OCI-LY3 (cell line): ENCODE measurements around the gene DHDH.

Experiments used
- H2AFZ ChIP-seq: fragments of 200-600, 300-600 bp; shearing (Covaris generic); 2 replicates; pipeline ENCODE4 v1.6.0; 2014; ENCODE audit warnings: antibody characterized with exemption, low read depth, low read length
- H3K27ac ChIP-seq: fragments of 200-600, 300-600 bp; sonication (generic); 2 replicates; pipeline ENCODE4 v1.5.1; 2014; ENCODE audit warnings: mild to moderate bottlenecking, low read length, moderate library complexity, mixed read lengths
- H3K27me3 ChIP-seq: fragments of 200-600, 300-600 bp; sonication (generic); 2 replicates; pipeline ENCODE4 v1.6.1; 2014; ENCODE audit warnings: low read depth, low read length, mixed read lengths
- H3K36me3 ChIP-seq: fragments of 200-600, 300-600 bp; sonication (generic); replicated peaks from 2 replicates; pipeline ENCODE3; 2014; ENCODE audit warnings: low read depth, low read length, mixed read lengths
- H3K4me1 ChIP-seq: fragments of 300-600, 200-600 bp; sonication (generic); 2 replicates; pipeline ENCODE4 v1.6.1; 2014; ENCODE audit warnings: low read length, mixed read lengths
- H3K4me2 ChIP-seq: fragments of 200-600, 300-600 bp; sonication (generic); 2 replicates; pipeline ENCODE4 v1.6.1; 2014; ENCODE audit warnings: low read length, mixed read lengths
- H3K4me3 ChIP-seq: fragments of 300-600, 200-600 bp; sonication (generic); 2 replicates; pipeline ENCODE4 v1.5.1; 2014; ENCODE audit warnings: antibody characterized with exemption, mild to moderate bottlenecking, low read length, moderate library complexity
- H3K79me2 ChIP-seq: fragments of 300-600, 200-600 bp; shearing (Covaris generic); 2 replicates; pipeline ENCODE4 v1.6.1; 2014; ENCODE audit warnings: mild to moderate bottlenecking, low read length, mixed read lengths
- H3K9ac ChIP-seq: fragments of 300-600, 200-600 bp; shearing (Covaris generic); 2 replicates; pipeline ENCODE4 v1.6.0; 2014; ENCODE audit warnings: mild to moderate bottlenecking, low read length, moderate library complexity
- H3K9me3 ChIP-seq: fragments of 200-600, 300-600 bp; shearing (Covaris generic); 2 replicates; pipeline ENCODE4 v1.6.1; 2014; ENCODE audit warnings: low read length, mixed read lengths; ENCODE audit not compliant: insufficient read depth
- H4K20me1 ChIP-seq: fragments of 200-600, 300-600 bp; sonication (generic); 2 replicates; pipeline ENCODE4 v1.6.1; 2016; ENCODE audit warnings: low read length, mixed read lengths; ENCODE audit not compliant: insufficient read depth
- CTCF ChIP-seq: fragments of 200-600, 300-600 bp; sonication (generic); IDR thresholded peaks from 2 replicates; pipeline ENCODE4 v1.5.1; 2014; ENCODE audit warnings: antibody characterized with exemption, low read length, low read depth
- EZH2phosphoT487 ChIP-seq: fragments of 200-600 bp; shearing (Covaris generic); IDR thresholded peaks from 2 replicates; pipeline ENCODE4 v1.6.1; 2018; ENCODE audit warnings: antibody characterized with exemption, mixed run types, low read depth

The DHDH gene

DNA sequence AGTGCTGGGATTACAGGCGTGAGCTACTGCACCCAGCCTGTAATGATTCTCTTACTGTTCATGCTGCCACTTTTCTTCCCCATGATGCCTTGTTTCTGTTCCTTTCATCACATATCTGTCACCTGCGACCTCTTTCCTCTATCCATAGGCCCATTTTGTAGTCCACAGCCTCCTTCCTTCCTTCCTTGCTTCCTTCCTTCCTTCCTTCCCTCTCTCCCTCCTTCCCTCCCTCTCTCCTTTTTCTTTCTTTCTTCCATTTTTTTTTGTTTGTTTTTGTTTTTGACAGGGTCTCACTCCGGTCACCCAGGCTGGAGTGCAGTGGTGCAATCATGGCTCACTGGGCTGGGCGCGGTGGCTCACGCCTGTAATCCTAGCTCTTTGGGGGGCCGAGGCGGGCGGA, 55.4 kb downstream of the DHDH start:
- peaks cover 27% of the 10 kb centered on the region for H3K36me3 ChIP-seq
- H3K79me2 ChIP-seq = peaks cover 23% of the 10 kb centered on the region
- H3K9me3 ChIP-seq = no peaks in the 10 kb centered on the region
- H3K27ac ChIP-seq = no peak overlapping the region
- no peak overlapping the region for H2AFZ ChIP-seq
- peaks cover 7% of the 10 kb centered on the region for H3K4me1 ChIP-seq
- no peak overlapping the region for H3K4me3 ChIP-seq
- TF ChIP-seq CTCF = no peak
- TF ChIP-seq EZH2phosphoT487 = no peak
- H3K9ac ChIP-seq = no peak overlapping the region
- H4K20me1 ChIP-seq = peaks cover 6% of the 10 kb centered on the region; the same call in 1 of the 2 replicates
- no peak overlapping the region for H3K4me2 ChIP-seq
- no peaks in the 10 kb centered on the region for H3K27me3 ChIP-seq

DNA sequence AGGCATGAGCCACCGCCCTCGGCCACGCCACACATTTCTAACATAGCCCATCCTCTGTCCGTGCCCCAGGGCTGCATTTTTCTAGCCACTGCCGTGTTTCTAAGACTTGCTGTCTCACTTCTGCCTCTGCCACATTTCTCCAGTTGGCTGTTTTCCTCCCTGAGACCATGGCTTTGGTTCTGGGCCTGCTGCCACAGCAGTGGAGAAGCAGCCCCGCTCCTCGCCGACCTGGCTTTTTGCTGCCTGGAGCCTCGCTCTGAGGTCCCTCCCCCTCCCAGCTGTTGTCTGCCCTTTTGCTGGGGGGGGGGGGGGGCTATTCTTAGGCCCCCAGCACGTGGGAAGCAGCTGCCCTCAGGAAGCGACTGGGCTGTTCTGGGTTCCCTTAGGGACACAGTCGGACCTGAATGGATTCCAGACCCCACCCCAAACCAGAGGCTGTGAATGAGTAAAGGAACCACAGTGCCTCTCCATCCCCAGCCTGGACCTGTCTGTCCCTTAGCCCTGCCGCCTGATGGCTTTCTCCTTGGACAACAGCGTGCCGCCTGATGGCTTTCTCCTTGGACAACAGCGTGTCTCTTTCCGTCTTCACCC, 56.3 kb downstream of the DHDH start:
- peaks cover 6% of the 10 kb centered on the region; the same call in 1 of the 2 replicates for H4K20me1 ChIP-seq
- H3K9ac ChIP-seq = no peak overlapping the region
- no peak overlapping the region for H3K4me3 ChIP-seq
- no peaks in the 10 kb centered on the region for H3K27me3 ChIP-seq
- no peak overlapping the region for H3K4me2 ChIP-seq
- peaks cover 32% of the 10 kb centered on the region for H3K79me2 ChIP-seq
- H3K27ac ChIP-seq = no peak overlapping the region
- TF ChIP-seq EZH2phosphoT487 (no peak), CTCF (no peak)
- peaks cover 12% of the 10 kb centered on the region for H3K4me1 ChIP-seq
- no peaks in the 10 kb centered on the region for H3K9me3 ChIP-seq
- peaks cover 27% of the 10 kb centered on the region for H3K36me3 ChIP-seq
- H2AFZ ChIP-seq = no peak overlapping the region

DNA sequence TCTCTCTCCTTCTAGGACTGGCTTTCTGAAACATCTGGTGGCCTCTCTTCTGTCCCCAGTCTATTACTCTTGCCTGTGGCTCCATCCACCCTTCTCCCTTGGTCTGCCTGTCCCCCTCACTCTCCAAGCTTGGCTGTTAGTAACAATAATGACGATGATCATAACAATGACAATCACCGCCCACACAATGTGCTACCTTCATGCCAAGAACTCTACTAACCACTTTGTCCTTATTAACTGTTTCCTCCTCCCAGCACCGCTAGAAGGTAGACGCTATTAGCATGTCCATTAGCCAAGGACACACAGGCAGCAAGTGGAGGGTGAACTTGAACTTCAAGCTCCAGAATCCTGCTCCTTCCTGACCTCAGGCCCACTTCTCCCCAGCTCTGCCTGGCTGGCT, 56.9 kb downstream of the DHDH start:
- peaks cover 6% of the 10 kb centered on the region; the same call in 1 of the 2 replicates for H4K20me1 ChIP-seq

More for the DNA sequence above, 56.9 kb downstream of the DHDH start:
- TF ChIP-seq EZH2phosphoT487 (no peak), CTCF (no peak)
- Histone ChIP-seq H3K27me3 (no peaks in the 10 kb centered on the region), H3K4me3 (no peak overlapping the region), H3K4me1 (peaks cover 16% of the 10 kb centered on the region), H2AFZ (no peak overlapping the region), H3K4me2 (no peak overlapping the region), H3K36me3 (peaks cover 24% of the 10 kb centered on the region), H3K79me2 (peaks cover 38% of the 10 kb centered on the region), H3K9ac (no peak overlapping the region), H3K9me3 (no peaks in the 10 kb centered on the region), H3K27ac (no peak overlapping the region)
